ENCODE results near the gene OR4E2.
"Not testable (repeated sequence)": the region's sequence is repeated elsewhere in the genome, so short reads cannot be mapped to it uniquely, and the experiment has no call there.

Gene OR4E2

DNA sequence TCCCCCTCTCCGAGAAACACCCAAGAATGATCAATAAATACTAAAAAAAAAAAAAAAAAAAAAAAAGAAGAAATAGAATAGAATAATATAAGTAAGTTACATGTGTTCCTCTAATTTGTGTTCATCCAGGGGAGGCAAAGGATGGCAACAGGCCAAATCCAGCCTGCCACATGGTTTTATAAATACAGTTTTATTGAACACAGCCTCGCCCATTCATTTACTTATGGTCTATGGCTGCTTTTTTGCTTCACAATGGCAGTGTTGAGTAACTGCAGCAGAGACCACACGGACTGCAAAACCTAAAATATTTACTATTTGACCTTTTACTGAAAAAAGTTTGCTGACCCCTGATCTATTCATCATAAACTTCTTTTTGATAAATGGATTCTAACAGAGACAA is 44.9 kb downstream of the OR4E2 start:
- not testable (repeated sequence) for DNase-seq

DNA sequence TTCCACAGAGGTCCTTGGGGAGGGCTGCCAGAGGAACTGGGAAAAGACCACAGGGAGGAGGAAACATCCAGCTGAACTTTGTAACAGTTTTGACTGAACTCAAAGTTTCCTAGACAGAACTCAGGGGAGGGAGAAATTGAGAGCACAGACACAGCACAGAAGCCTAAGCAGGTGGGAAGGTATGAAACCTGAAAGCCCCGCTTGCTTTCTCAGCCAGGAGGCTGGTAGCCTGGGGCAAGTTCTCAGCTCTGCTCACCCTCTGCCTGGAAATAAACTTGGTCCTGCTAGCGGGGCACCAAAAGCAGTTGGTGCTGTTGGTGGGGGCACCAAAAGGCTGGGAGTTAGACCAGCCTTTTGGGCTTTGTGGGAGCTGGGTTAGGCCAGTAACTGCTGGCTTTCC is 45.9 kb downstream of the OR4E2 start:
- DNase-seq, result no peak

DNA sequence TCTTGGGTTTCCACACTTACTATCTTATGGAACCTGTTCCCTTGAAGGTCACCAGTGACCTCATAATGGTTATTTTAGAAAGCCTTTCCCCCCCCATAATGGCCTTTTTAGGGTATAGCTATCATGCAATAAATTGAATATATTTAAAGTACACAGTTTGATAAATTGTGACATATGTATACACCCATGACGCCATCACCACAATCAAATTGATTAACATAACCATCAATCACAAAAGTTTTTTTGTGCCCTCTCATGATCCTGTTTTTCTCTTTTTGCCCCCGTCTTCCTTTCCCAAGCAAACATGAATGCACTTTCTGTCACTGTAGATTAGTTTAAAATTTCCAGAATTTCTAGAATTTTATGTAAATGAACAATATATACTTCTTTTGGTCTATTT is 48.7 kb downstream of the OR4E2 start:
- DNase-seq, result no peak

DNA sequence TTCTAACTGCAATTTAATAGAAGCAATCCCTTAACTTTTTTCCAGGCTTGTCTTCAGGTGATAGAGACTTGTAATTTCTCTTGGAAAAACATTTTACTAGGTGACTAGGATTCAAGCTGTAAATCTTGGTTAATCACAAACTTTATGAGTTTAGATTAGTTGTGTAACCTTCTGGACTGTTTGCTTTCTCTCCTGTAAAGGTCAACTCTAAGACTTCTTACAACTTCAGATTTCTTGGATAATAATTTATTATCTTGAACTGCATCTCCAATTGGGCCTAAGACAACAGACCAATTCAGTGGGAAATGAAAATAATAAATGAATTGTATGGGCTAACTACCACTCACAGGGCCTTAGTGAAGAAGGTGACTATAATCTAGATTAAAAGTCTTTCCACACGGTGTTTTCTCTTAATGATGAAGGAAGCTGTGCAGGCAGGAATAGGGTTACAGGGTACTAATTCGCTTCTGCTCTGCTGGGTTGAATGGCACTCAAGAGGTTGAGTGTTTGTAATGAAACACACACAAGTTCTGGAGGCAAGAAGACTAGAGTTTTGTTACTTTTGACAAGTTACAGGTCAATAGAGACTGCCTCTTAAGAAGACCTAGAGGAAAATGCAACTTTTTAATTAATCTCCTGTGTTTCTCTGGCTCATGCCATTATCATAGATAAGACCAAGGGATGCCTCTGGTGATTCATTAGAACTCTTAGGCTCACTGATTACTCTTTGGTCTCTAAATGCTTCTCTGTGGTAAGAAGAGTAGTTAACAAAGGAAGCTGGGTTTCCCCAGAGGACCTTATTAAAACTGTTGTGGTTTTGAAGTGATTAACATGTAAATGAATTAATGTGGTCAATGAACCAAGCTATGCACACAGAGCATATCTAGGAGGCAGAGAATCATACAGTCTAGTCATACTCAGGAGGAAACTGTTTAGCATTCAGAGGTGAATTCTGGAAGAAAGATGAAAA is 50.0 kb downstream of the OR4E2 start:
- no peak for DNase-seq

DNA sequence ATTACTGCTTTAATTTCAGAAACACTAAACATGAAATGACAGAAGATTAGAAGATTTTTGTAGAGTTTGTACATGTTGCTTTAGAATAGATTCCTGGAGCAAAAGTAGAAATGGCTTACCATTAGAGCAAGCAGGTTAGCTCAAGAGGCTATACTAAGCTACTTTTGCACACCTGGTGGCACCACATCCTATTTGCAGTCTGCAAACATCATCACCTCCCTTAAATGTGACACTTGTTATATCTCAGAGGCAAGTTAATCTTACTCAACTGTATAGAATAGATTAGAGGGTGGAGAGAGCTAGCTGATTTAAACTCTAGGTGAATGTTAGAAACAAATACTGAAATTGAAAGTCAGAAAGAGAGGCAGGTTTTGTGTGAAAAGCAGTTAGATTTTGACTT is 50.7 kb downstream of the OR4E2 start:
- no peak for DNase-seq

DNA sequence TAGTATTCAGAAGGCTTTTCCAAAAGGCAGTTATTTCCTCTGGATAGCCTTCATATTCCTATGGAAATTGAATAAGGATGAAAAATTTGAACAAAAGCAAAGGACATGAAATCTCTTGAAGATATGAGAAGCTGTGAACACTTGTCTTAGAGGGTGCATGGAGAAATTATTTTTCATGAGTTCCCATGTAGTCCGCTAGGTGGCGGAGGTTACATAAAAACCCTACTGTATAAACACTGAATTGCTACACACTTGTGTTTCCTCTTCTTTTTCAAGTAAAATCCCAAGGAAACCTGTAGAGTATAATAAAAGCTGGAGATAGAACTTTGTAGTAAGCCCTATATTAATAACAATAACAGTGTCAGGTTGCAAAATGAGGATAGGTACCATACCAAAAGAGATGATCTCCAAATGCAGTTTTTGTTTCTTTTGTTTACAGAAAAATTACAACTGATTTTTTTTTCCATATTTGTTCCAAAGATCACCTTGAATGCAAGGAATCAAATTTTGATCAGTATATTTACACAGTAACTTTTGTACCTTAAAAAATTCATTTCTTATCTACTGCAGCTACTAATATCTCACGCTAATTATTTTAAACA is 57.8 kb downstream of the OR4E2 start:
- no peak for DNase-seq

DNA sequence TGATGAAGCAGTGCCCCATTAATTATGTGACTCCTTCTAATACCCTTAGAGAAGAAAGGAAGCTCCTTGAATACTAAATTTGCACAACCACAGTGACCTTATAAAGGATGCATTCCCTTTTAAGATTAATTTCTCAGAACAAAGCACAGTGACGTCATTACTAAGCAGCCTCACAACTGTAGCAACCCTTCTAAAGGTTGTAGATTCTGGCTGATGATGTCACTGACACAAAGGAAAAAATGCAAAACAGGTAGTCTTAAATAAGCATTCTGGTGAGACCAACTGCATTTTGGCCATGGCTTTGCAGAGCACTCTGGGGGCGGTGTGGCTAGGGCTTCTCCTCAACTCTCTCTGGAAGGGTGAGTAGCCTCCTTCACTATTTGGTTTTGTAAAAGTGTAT is 58.4 kb downstream of the OR4E2 start:
- DNase-seq, result no peak

DNA sequence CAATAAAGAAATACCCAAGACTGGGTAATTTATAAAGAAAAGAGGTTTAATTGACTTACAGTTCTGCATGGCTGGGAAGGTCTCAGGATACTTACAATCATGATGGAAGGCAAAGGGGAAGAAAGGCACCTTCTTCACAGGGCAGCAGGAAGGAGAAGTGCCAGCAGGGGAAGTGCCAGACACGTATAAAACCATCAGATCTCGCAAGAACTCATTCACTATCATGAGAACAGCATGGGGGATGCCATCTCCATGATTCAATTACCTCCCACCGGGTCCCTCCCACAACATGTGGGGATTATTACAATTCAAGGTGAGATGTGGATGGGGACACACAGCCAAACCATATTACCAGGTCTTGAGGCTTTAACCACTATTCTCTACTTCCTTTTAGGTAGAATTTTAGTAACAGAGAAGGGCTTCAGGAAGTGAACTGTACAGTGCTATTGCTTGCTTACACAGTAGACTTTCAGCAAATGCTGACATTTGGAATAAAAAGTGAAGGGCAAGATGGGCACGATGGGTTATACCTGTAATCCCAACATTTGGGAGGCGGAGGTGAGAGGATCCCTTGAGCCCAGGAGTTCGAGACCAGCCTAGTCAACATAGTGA is 60.8 kb downstream of the OR4E2 start:
- DNase-seq, result no peak

Data from activated CD8-positive, alpha-beta memory T cell treated with anti-CD3 and anti-CD28 coated beads, Interleukin-2, amount 50 U/mL, for 48 hours (primary cell).